Stimulated activated CD4-positive, alpha-beta T cell treated with anti-CD3 and anti-CD28 coated beads, TNF-alpha, amount 100 ng/mL, for 24 hours (primary cell): ENCODE measurements around the gene CNFN.
A peak's percentile ranks its signal among the peaks of the same experiment; 100 is the strongest.

Source experiments
- DNase-seq, 3 experiments: peaks; one replicate each; pipeline ENCODE4 v3.0.0-alpha.2; 2020; ENCODE audit warnings: low read depth in 3 of 3

Gene CNFN

GRCh38 chr19:42409477-42409876 is 19.4 kb upstream of the CNFN start:
- no peak for DNase-seq

- no peak for DNase-seq
These were observed 17.7 kb upstream of the CNFN start for GRCh38 chr19:42407816-42408175.

- no peak for DNase-seq
These were observed 17.2 kb upstream of the CNFN start for GRCh38 chr19:42407085-42407815.

- DNase-seq = no peak
These were observed 16.0 kb upstream of the CNFN start for GRCh38 chr19:42406111-42406510.

GRCh38 chr19:42403586-42403985 is 13.5 kb upstream of the CNFN start:
- DNase-seq = no peak

GRCh38 chr19:42402376-42403116 is 12.4 kb upstream of the CNFN start:
- no peak for DNase-seq

GRCh38 chr19:42401365-42402303 is 11.5 kb upstream of the CNFN start:
- DNase-seq = peak in 2 of 3 experiments; percentile 53 to 75

- no peak for DNase-seq
These were observed 10.3 kb upstream of the CNFN start for GRCh38 chr19:42400404-42400803.

GRCh38 chr19:42397263-42398166 is 7.4 kb upstream of the CNFN start:
- DNase-seq = no peak

- peak; percentile 89 to 98 (median 90) for DNase-seq
These were observed 6.5 kb upstream of the CNFN start for GRCh38 chr19:42396381-42397262.

- no peak for DNase-seq
These were observed 4.7 kb upstream of the CNFN start for GRCh38 chr19:42394751-42395150.

- no peak for DNase-seq
These were observed 2.1 kb upstream of the CNFN start for GRCh38 chr19:42392165-42392564.

- no peak for DNase-seq
These were observed 1.1 kb downstream of the CNFN start for GRCh38 chr19:42388851-42389489.

- DNase-seq = peak; percentile 33 to 71 (median 44)
These were observed 3.0 kb downstream of the CNFN start for GRCh38 chr19:42386974-42387707.

- no peak for DNase-seq
These were observed 9.9 kb downstream of the CNFN start for GRCh38 chr19:42380155-42380554.

- DNase-seq = no peak
These were observed 11.6 kb downstream of the CNFN start for GRCh38 chr19:42378225-42379215.

GRCh38 chr19:42376177-42376555 is 13.9 kb downstream of the CNFN start:
- no peak for DNase-seq
